ENCODE data around the gene PLXNC1. TPM values are rescaled to one million over a fixed set of nuclear protein-coding genes. Genes with fewer than 3 reads are reported as not detected.

Gene PLXNC1
- total RNA-seq, 1 donor from 2014 or later: 3.3 TPM

GRCh38 chr12:94127239-94128131 lies 20.9 kb upstream of the PLXNC1 start:
- intact Hi-C loops (cut with DNase I): no loop called here
- ATAC-seq (ENCODE audit: poor library complexity) (no peak), DNase-seq (no peak)

GRCh38 chr12:94128280-94128679 lies 20.1 kb upstream of the PLXNC1 start:
- intact Hi-C loops (cut with DNase I): no loop called here
- no peak for ATAC-seq (ENCODE audit: poor library complexity)
- no peak for DNase-seq

- ATAC-seq (ENCODE audit: poor library complexity) (peak; percentile 82), DNase-seq (no peak)
- intact Hi-C loops (cut with DNase I): loop anchor here (2.0 kb wide), 1 partner anchor 399 kb away; no protein-coding TSS in a partner anchor
Measured at GRCh38 chr12:94133964-94134795, 14.2 kb upstream of the PLXNC1 start.

GRCh38 chr12:94135896-94136295 lies 12.5 kb upstream of the PLXNC1 start:
- ATAC-seq (ENCODE audit: poor library complexity) (no peak), DNase-seq (no peak)
- intact Hi-C loops (cut with DNase I): loop anchor here (2.0 kb wide), 1 partner anchor 397 kb away; no protein-coding TSS in a partner anchor

GRCh38 chr12:94139816-94140215 lies 8.6 kb upstream of the PLXNC1 start:
- ATAC-seq (ENCODE audit: poor library complexity) (no peak), DNase-seq (no peak)
- intact Hi-C loops (cut with DNase I): loop anchor here (5.0 to 10.0 kb wide), 2 partner anchors 292 to 615 kb away; no protein-coding TSS in a partner anchor

- intact Hi-C loops (cut with DNase I): loop anchor here (5.0 to 10.0 kb wide), 2 partner anchors 292 to 614 kb away; no protein-coding TSS in a partner anchor
- DNase-seq (no peak), ATAC-seq (ENCODE audit: poor library complexity) (no peak)
Measured at GRCh38 chr12:94140556-94140955, 7.8 kb upstream of the PLXNC1 start.

- DNase-seq (no peak), ATAC-seq (ENCODE audit: poor library complexity) (no peak)
- intact Hi-C loops (cut with DNase I): loop anchor here (5.0 to 10.0 kb wide), 2 partner anchors 291 to 614 kb away; no protein-coding TSS in a partner anchor
Measured at GRCh38 chr12:94141004-94141764, 7.2 kb upstream of the PLXNC1 start.

- intact Hi-C loops (cut with DNase I): loop anchor here (5.0 to 10.0 kb wide), 2 partner anchors 290 to 613 kb away; no protein-coding TSS in a partner anchor
- DNase-seq: no peak
- ATAC-seq (ENCODE audit: poor library complexity): no peak
Measured at GRCh38 chr12:94141892-94142291, 6.5 kb upstream of the PLXNC1 start.

GRCh38 chr12:94143438-94143837 lies 4.9 kb upstream of the PLXNC1 start:
- ATAC-seq (ENCODE audit: poor library complexity) (no peak), DNase-seq (no peak)
- intact Hi-C loops (cut with DNase I): loop anchor here (5.0 to 10.0 kb wide), 2 partner anchors 289 to 611 kb away; no protein-coding TSS in a partner anchor

GRCh38 chr12:94143951-94144350 lies 4.4 kb upstream of the PLXNC1 start:
- ATAC-seq (ENCODE audit: poor library complexity): no peak
- no peak for DNase-seq

GRCh38 chr12:94144781-94145180 lies 3.6 kb upstream of the PLXNC1 start:
- ATAC-seq (ENCODE audit: poor library complexity) (no peak), DNase-seq (no peak)
- intact Hi-C loops (cut with DNase I): loop anchor here (5.0 to 10.0 kb wide), 2 partner anchors 288 to 610 kb away; no protein-coding TSS in a partner anchor

More at GRCh38 chr12:94143951-94144350, 4.4 kb upstream of the PLXNC1 start:
- intact Hi-C loops (cut with DNase I): loop anchor here (5.0 to 10.0 kb wide), 2 partner anchors 288 to 611 kb away; no protein-coding TSS in a partner anchor

GRCh38 chr12:94145191-94145983 lies 3.0 kb upstream of the PLXNC1 start:
- DNase-seq: no peak
- intact Hi-C loops (cut with DNase I): loop anchor here (10.0 kb wide), 1 partner anchor 609 kb away; no protein-coding TSS in a partner anchor
- no peak for ATAC-seq (ENCODE audit: poor library complexity)

- intact Hi-C loops (cut with DNase I): loop anchor here (10.0 kb wide), 1 partner anchor 608 kb away; no protein-coding TSS in a partner anchor
- ATAC-seq (ENCODE audit: poor library complexity) (no peak), DNase-seq (no peak)
Measured at GRCh38 chr12:94146166-94146936, 2.0 kb upstream of the PLXNC1 start.

- intact Hi-C loops (cut with DNase I): loop anchor here (10.0 kb wide), 1 partner anchor 607 kb away; no protein-coding TSS in a partner anchor
- ATAC-seq (ENCODE audit: poor library complexity): no peak
- DNase-seq: no peak
Measured at GRCh38 chr12:94147387-94147990, 888 bp upstream of the PLXNC1 start.

- DNase-seq (peak; percentile 58), ATAC-seq (ENCODE audit: poor library complexity) (no peak)
- intact Hi-C loops (cut with DNase I): loop anchor here (10.0 kb wide), 1 partner anchor 606 kb away; no protein-coding TSS in a partner anchor
Measured at GRCh38 chr12:94148739-94149118, 352 bp downstream of the PLXNC1 start.

Measured in Right ventricle myocardium superior (tissue), 1 donor.